ENCODE data around the gene GLT8D1. TPM values are rescaled to one million over a fixed set of nuclear protein-coding genes. Genes with fewer than 3 reads are reported as not detected.

The GLT8D1 gene
- total and polyA plus RNA-seq, 2 of the 13 experiments (the other 11 are each of a cell fraction or from before 2014, with no cell fraction given): 110 to 121 TPM

GRCh38 chr3:52685709-52686691 is 19.6 kb downstream of the GLT8D1 start, which contains the start of the genes GNL3 and PBRM1 (continued):
- TF ChIP-seq ZNF510 (CRISPR knock-in tag; IDR thresholded peaks at IDR 0.05; ENCODE audit: low read depth) (peak; percentile 63; the same call in 1 of the 2 replicates), HOXA3 (CRISPR knock-in tag; IDR thresholded peaks at IDR 0.05) (peak; percentile 89), IKZF5 (CRISPR knock-in tag; IDR thresholded peaks at IDR 0.05) (peak; percentile 79), YY1 (IDR thresholded peaks at IDR 0.05; ENCODE audit: insufficient read depth, insufficient replicate concordance, low read depth, low read length) (peak; percentile 34), ZNF589 (CRISPR knock-in tag; conservative IDR thresholded peaks at IDR 0.05) (no peak; the same call in 1 of the 2 replicates), AGO2 (optimal IDR thresholded peaks at IDR 0.05; ENCODE audit: low read depth, low read length) (peak; percentile 80), AKAP8 (CRISPR knock-in tag; IDR thresholded peaks at IDR 0.05) (no peak), PBX3 (CRISPR knock-in tag; IDR thresholded peaks at IDR 0.05; ENCODE audit: borderline replicate concordance) (0 out of 2 replicates have a peak, but pooled peaks have one; percentile 25), ZBTB49 (CRISPR knock-in tag; IDR thresholded peaks at IDR 0.05; ENCODE audit: borderline replicate concordance) (no peak), HOXA7 (CRISPR knock-in tag; IDR thresholded peaks at IDR 0.05) (no peak), MNT (IDR thresholded peaks at IDR 0.05) (peak; percentile 94), DNMT1 (CRISPR knock-in tag; IDR thresholded peaks at IDR 0.05) (no peak; the same call in 1 of the 2 replicates), IRF1 (CRISPR knock-in tag; IDR thresholded peaks at IDR 0.05; ENCODE audit: low read depth) (0 out of 2 replicates have a peak, but pooled peaks have one; percentile 73), ZNF740 (CRISPR knock-in tag; IDR thresholded peaks at IDR 0.05) (no peak; the same call in 1 of the 2 replicates), TCF7 (IDR thresholded peaks at IDR 0.05; ENCODE audit: low read depth) (no peak), ZNF431 (CRISPR knock-in tag; IDR thresholded peaks at IDR 0.05; ENCODE audit: borderline replicate concordance, low read depth) (peak; percentile 87; the same call in 1 of the 2 replicates), ZBTB26 (CRISPR knock-in tag; IDR thresholded peaks at IDR 0.05; ENCODE audit: borderline replicate concordance) (peak; percentile 74; the same call in 1 of the 2 replicates), FOXC1 (CRISPR knock-in tag; IDR thresholded peaks at IDR 0.05; ENCODE audit: borderline replicate concordance) (peak; percentile 94)

Measured in HepG2 (cell line).